ENCODE results near the gene ZBTB17.

Gene ZBTB17

DNA sequence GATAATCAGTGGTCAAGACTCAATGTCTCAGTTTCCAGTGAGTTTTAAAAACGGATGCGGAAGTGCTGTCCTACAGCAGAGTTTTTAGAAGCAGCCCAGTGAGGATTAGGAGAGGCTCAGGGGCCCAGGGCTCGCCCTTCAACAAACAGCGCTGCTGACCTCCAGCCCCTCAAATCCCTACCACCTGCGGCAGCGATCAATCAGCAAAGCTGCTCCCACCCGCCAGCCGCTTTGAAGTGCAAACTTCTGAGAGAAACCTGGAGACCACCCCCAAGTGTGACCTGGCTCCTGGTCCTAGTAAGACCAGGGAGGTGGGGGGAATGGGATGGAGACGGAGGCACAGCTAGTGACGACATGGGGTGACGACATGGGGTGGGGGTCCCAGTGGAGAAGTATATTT, 14.4 kb downstream of the ZBTB17 start:
- H3K4me3 ChIP-seq (ENCODE audit: low read depth, low read length): no peak overlapping the region
- in situ Hi-C loops (cut with HindIII; ENCODE audit: low sequenced_read_pairs): no loop called here
- DNase-seq (ENCODE audit: low read depth): no peak
- TF ChIP-seq, protein P1, sequence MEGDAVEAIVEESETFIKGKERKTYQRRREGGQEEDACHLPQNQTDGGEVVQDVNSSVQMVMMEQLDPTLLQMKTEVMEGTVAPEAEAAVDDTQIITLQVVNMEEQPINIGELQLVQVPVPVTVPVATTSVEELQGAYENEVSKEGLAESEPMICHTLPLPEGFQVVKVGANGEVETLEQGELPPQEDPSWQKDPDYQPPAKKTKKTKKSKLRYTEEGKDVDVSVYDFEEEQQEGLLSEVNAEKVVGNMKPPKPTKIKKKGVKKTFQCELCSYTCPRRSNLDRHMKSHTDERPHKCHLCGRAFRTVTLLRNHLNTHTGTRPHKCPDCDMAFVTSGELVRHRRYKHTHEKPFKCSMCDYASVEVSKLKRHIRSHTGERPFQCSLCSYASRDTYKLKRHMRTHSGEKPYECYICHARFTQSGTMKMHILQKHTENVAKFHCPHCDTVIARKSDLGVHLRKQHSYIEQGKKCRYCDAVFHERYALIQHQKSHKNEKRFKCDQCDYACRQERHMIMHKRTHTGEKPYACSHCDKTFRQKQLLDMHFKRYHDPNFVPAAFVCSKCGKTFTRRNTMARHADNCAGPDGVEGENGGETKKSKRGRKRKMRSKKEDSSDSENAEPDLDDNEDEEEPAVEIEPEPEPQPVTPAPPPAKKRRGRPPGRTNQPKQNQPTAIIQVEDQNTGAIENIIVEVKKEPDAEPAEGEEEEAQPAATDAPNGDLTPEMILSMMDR (IDR thresholded peaks at IDR 0.05; ENCODE audit: low read depth, low read length, missing control alignments): no peak

DNA sequence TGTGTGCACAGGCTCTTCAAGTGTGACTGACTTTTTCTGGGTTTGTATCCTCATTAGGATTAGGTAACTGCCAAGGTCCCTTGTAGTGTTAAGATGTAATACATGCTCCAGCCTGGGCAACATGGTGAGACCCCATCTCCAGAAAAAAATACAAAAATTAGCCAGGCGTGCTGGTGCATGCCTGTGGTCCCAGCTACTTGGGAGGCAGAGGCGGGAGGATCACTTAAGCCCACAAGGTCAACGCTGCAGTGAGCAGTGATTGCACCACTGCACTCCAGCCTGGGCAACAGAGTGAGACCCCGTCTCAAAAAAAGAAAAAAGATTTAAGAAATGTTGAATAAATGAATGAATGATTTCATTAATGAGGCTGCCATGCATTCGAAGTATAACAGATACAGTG, 15.1 kb downstream of the ZBTB17 start:
- H3K4me3 ChIP-seq (ENCODE audit: low read depth, low read length): no peak overlapping the region
- DNase-seq (ENCODE audit: low read depth): no peak
- TF ChIP-seq, protein P1 (IDR thresholded peaks at IDR 0.05; ENCODE audit: low read depth, low read length, missing control alignments): no peak
- in situ Hi-C loops (cut with HindIII; ENCODE audit: low sequenced_read_pairs): no loop called here

DNA sequence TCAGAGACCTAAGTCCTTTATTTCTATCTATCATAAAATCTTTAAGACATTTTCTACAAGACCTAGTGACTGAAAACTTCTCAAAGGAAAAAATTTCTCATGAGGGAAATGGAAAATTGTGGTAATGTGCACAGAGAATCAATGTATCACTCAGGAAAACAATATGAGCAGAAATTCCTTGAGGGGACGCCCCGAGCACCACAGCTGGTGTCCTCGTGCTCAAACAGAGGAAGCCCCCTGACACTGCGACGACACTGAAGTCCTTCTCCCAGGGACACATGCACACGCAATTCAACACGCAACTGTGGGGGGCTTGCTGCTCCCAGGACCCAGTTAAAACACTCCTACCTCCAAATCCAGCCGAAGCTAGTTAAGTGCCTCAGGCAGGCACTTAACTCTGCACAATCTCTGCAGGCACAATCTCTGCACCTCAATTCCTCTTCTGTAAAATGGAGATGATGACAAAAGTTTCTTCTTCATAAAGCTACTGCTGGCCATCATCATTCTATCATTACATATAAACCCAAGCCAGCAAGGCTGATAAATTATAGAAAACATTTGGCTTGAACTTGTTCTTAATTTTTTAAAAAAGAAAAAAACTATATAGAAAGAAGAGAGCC, 16.0 kb downstream of the ZBTB17 start:
- no peak for DNase-seq (ENCODE audit: low read depth)
- no peak overlapping the region for H3K4me3 ChIP-seq (ENCODE audit: low read depth, low read length)
- TF ChIP-seq, protein P1 (IDR thresholded peaks at IDR 0.05; ENCODE audit: low read depth, low read length, missing control alignments): no peak
- in situ Hi-C loops (cut with HindIII; ENCODE audit: low sequenced_read_pairs): no loop called here

DNA sequence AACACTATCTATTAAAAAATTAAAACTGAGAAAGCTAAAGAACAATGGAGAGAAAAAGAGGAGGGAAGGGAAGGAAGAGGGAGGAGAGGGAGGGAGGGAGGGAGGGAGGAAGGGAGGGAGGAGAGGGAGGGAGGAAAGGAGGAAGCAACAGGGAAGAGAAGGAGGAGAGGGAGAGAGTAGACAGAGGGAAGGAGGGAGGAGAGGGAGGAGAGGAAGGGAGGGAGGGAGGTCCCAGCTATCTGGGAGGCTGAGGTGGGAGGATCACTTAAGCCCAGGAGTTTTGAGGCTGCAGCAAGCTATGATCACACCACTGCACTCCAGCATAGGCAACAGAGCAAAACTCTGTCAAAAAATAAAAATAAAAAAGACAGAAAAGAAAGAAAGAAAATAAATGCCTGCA, 16.5 kb downstream of the ZBTB17 start:
- TF ChIP-seq, protein P1 (IDR thresholded peaks at IDR 0.05; ENCODE audit: low read depth, low read length, missing control alignments): no peak
- in situ Hi-C loops (cut with HindIII; ENCODE audit: low sequenced_read_pairs): no loop called here
- no peak overlapping the region for H3K4me3 ChIP-seq (ENCODE audit: low read depth, low read length)
- DNase-seq (ENCODE audit: low read depth): no peak

DNA sequence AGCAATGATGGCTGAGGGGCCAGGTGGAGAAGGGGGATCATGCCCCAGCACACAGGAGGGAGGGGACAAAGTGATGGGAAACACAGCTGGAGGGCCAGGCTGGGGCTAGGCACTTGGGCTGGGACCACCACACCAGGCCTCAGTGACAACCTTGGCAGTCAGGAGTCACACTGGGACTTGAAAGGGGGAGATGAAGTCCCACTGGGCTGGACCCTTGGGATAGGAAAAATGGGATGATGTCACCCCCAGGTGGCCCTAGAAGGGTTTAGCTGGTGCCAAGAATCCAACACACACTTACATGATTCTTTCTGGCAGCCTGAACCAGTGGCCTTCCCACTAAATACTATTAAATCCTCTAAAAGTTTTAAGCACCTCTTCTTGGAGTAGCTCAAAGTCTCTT, 17.1 kb downstream of the ZBTB17 start:
- H3K4me3 ChIP-seq (ENCODE audit: low read depth, low read length): no peak overlapping the region
- in situ Hi-C loops (cut with HindIII; ENCODE audit: low sequenced_read_pairs): no loop called here
- TF ChIP-seq, protein P1 (IDR thresholded peaks at IDR 0.05; ENCODE audit: low read depth, low read length, missing control alignments): no peak
- no peak for DNase-seq (ENCODE audit: low read depth)

DNA sequence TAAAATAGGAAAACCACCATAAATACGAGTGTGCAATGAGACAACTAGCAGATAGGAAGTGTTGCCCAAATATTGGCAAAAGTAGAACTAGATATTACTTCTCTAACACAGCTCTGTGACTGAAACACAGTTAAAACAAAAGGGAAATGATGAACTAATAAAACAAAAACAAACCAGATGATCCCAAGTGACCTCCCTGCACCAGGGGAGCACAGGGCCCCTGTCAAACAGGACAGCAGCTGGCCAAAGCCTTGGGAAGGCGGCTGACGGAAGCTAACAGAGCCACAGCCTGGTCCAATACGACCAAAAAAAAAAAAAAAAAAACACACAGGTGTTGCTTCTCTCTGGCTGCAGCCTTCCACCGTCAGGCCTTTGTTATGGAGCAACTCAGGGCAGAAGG, 17.8 kb downstream of the ZBTB17 start:
- H3K4me3 ChIP-seq (ENCODE audit: low read depth, low read length): no peak overlapping the region
- in situ Hi-C loops (cut with HindIII; ENCODE audit: low sequenced_read_pairs): no loop called here
- TF ChIP-seq, protein P1 (IDR thresholded peaks at IDR 0.05; ENCODE audit: low read depth, low read length, missing control alignments): no peak
- no peak for DNase-seq (ENCODE audit: low read depth)

Data from astrocyte of the cerebellum (primary cell).